Myocyte (in vitro differentiated cells): ENCODE results near the gene IFT22. TPM values are rescaled to one million over a fixed set of nuclear protein-coding genes. Genes with fewer than 3 reads are reported as not detected.
"Not testable (repeated sequence)": the region's sequence is repeated elsewhere in the genome, so short reads cannot be mapped to it uniquely, and the experiment has no call there.

Experiments
- DNase-seq: peaks from one replicate; pipeline ENCODE4 v3.0.0-alpha.2; 2012; ENCODE audit warnings: low read depth
- total RNA-seq: library from RNA; depleted of rRNA; stranded (reverse); fragments of >200 nt; gene quantifications from 2 replicates; pipeline ENCODE4 v1.2.3, GENCODE V29; 2014

The IFT22 gene
- total RNA-seq, 1 donor from 2014 or later: 28.8 TPM

- no peak for DNase-seq
Observed at GRCh38 chr7:101278461-101279292, 42.9 kb downstream of the IFT22 start.

DNA sequence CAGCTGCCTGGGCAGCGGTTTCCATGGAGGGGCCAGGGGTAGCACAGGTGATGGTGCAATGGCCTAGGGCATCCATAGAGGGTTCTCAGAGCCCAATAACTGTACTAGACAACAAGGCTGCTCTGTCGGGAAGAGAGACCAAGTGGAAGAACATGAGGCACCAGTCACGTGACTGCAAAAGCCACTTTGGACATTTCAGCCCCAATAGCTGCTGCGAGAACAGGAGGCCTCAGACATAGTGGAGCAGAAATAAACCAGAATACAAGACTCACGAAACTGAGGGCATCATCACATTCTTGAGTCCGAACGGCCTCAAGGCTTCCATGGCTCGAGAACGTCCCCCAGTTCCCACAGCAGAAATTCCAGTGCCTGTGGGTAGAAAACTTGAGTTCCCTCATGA is 44.5 kb downstream of the IFT22 start:
- no peak for DNase-seq

GRCh38 chr7:101273206-101273605 is 48.4 kb downstream of the IFT22 start:
- DNase-seq: no peak

- DNase-seq: no peak
Observed at GRCh38 chr7:101271021-101271420, 50.6 kb downstream of the IFT22 start.

DNA sequence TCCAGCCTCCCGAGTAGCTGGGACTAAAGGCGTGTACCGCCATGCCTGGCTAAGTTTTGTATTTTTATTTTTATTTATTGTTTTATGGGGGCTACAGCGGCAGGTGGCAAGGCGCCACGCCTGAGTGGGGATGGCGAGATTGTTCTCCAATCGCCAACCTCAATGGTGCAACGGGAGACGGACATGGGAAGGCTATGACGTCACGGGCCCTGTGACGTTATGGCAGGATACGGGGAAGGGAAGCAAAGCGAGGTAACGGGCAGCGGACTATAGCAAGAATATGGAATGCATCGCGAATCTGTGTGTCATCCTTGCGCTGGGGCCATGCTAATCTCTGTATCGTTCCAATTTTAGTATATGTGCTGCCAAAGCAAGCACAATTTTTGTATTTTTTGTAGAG is 51.9 kb downstream of the IFT22 start:
- DNase-seq: no peak

- DNase-seq: no peak
Observed at GRCh38 chr7:101265622-101266516, 55.7 kb downstream of the IFT22 start.

DNA sequence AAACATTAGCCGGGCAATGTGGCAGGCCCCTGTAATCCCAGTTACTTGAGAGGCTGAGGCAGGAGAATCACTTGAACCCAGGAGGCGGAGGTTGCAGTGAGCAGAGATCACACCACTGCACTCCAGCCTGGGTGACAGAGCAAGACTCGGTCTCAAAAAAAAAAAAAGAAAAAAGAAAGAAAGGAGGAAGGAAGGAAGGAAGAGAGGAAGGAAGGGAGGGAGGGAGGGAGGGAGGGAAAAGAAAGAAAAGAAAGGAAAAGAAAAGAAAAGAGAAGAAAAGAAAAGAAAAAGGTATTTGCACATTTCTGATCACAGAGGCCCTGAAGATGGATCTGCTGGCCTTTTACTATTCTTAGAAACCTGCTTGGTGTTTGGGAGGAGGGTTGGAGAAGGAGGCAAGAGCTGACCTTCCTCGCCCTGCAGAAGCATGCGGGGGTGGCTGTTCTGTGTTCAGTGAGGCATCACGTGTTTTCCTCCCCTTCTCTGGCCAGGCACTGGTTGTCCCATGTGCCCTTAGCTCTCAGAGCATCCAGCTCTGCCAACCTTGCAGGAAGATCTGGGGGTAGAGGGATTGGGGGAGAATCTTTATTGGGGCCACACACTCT is 57.4 kb downstream of the IFT22 start:
- not testable (repeated sequence) for DNase-seq

Other genes starting within 250 kb of the IFT22 start
- 7.8 and 7.9 TPM in 2 replicates for gene TRIM56, start 236.3 kb downstream of the IFT22 start, total RNA-seq
- gene SERPINE1, start 194.7 kb downstream of the IFT22 start, total RNA-seq: 26.6 and 31.9 TPM in 2 replicates
- 53.3 and 79.5 TPM in 2 replicates for gene AP1S1, start 167.3 kb downstream of the IFT22 start, total RNA-seq
- gene VGF, start 156.2 kb downstream of the IFT22 start, total RNA-seq: not detected in 2 replicates
- not detected in 2 replicates for gene NAT16, start 141.5 kb downstream of the IFT22 start, total RNA-seq
- not detected in 2 replicates for gene MOGAT3, start 120.8 kb downstream of the IFT22 start, total RNA-seq
- gene PLOD3, start 104.2 kb downstream of the IFT22 start, total RNA-seq: 59.0 and 60.8 TPM in 2 replicates
- 103 and 116 TPM in 2 replicates for gene ZNHIT1, start 103.6 kb downstream of the IFT22 start, total RNA-seq
- gene CLDN15, start 84.0 kb downstream of the IFT22 start, total RNA-seq: 3.8 and 6.6 TPM in 2 replicates
- gene FIS1, start 76.7 kb downstream of the IFT22 start, total RNA-seq: 314 and 333 TPM in 2 replicates
- 0.19 TPM in 1 of 2 replicates, not detected in the other for gene COL26A1, start 41.1 kb upstream of the IFT22 start, total RNA-seq